HG03159 (cell line): Measurements from ENCODE around the gene TTC31.
"Not testable (repeated sequence)": the region's sequence is repeated elsewhere in the genome, so short reads cannot be mapped to it uniquely, and the experiment has no call there.

Experiments
- ATAC-seq: cut with Tn5 transposase; IDR thresholded peaks from one replicate; pipeline ENCODE4 v1.9.1; 2021; ENCODE audit warnings: mild to moderate bottlenecking, moderate library complexity; ENCODE audit not compliant: unreplicated experiment

TTC31 gene

DNA sequence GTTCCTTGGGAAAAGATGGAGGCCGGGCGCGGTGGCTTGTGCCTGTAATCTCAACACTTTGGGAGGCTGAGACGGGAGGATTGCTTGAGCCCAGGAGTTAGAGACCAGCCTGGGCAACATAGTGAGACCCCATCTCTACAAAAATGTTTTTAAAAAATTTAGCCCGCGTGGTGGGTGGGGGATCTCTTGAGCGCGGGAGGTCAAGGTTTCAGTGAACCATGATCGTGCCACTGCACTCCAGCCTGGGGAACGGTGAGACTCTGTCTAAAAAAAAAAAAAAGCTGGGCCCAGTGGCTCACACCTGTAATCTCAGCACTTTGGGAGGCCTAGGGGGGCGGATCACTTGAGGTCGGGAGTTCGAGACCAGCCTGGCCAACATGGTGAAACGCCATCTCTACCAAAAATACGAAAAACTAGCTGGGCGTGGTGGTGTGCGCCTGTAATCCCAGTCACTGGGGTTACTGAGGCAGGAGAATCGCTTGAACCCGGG lies 839 bp downstream of the TTC31 start:
- ATAC-seq, result not testable (repeated sequence)

DNA sequence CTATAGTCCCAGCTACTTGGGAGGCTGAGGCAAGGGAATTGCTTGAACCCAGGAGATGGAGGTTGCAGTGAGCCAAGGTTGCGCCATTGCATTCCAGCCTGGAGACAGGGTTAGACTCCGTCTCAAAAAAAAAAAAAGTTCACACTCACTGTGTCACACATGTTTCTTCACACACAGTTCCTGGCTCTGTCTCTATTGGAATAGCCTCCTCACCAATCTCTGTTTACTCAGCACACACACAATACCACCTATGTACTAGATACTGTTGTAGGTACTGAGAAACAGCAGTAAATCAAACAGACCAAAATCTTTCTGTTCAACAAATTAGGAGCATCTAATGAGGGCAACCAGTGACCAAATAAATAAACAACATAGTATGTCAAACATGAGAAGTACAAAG lies 3.3 kb downstream of the TTC31 start:
- no peak for ATAC-seq

DNA sequence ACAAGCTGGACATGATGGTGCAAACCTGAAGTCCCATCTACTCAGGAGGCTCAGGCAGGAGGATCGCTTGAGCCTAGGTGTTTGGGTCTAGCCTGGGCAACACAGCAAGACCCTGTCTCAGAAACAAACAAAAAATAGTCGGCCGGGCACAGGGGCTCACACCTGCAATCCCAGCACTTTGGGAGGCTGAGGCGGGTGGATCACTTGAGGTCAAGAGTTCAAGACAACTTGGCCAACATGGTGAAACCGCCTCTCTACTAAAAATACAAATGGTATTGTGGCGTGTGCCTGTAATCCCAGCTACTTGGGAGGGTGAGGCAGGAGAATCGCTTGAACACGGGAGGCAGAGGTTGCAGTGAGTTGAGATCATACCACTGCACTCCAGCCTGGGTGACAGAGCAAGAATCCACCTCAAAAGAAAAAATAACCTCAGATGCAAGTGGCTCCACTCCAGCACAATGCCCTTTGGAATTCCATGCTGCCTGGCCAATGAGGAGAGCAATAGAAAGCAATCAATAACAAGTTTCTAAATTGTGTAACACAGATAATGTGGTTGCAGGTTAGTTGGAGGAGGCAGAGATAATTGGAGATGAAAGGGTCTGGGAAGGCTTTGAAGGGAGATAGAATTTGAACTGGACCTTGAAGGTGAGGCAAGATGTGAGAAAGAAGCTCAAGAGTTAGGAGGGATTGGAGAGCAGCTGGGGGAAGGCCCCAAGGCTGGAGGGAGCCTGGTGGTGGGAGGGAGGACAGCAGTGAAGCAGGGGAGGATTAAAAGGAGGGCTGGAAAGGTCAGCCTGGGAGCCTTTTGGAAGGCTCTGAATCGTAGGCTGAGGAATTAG lies 6.0 kb downstream of the TTC31 start:
- ATAC-seq, result no peak

DNA sequence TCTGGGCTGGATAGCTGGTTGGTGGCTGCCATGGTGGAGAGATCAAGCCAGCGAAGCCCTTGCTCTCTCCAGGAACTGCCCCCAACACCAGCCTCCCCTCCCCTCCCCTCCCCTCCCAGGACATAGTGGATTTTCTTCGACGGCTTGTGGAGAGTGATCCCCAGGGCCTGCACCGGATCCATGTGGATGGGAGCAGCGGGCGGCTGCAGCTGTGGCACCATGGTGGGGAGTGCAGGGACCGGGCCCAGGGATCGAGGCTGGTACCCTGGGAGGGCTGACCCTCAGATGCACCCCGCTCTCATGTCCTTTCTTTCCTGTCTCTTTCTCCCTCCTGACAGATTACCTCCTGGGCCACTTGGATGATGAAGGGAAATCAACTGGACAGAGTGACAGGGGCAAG lies 7.0 kb downstream of the TTC31 start:
- ATAC-seq, result no peak

DNA sequence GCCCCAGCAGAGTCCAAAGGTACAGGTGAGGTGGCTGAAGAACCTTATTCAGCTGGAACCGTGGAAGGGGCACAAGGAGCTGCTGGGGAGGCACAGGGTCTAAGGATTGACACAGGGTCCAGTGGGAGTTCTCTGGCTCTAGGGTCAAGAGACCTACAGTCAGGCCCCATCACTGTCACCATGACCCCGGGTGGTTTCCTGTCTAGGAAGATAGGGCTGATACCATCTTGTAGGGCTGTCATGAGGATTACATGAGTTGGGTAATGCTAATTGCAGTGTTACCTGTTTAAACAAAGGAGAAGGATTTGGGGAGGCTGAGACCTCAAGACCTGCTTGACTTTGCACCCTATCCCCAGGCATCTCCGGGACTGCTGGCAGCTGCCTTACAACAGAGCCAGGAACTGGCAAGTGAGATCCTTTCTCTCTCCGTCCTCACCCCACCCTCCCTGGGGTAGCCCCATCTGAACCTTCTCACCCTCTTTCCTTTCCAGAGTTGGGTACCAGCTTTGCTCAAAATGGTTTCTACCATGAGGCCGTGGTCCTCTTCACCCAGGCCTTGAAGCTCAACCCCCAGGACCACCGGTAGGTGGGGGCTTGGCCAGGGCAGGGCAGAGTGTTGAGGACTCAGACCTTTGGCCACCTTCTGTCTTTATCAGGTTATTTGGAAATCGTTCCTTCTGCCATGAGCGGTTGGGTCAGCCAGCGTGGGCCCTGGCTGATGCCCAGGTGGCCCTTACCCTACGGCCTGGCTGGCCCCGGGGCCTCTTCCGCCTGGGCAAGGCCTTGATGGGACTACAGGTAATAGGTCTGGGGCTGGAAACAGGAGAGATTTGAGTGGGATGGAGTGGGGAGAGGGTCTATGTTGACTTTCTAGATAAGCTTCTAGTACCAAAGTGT lies 9.0 kb downstream of the TTC31 start:
- ATAC-seq, result no peak

DNA sequence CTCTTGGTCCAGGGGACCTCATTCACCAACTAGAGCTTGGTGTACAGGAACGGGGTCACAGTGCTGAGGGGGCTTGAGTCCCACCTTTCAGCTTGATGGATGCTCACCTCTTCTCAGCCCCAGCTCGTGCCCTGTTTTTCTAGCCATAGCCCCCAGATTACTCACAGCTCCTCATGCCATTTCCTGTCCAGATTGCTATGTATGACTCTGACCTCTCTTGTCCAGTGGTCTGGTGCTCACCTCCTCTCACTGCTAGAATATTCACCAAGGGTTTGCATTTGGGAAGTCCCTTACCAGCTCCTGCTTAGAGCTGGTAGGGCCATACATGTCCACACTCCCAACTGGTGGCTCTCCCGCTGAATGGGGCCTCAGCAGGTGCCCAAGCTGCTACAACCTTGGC lies 10.7 kb downstream of the TTC31 start:
- ATAC-seq, result no peak

DNA sequence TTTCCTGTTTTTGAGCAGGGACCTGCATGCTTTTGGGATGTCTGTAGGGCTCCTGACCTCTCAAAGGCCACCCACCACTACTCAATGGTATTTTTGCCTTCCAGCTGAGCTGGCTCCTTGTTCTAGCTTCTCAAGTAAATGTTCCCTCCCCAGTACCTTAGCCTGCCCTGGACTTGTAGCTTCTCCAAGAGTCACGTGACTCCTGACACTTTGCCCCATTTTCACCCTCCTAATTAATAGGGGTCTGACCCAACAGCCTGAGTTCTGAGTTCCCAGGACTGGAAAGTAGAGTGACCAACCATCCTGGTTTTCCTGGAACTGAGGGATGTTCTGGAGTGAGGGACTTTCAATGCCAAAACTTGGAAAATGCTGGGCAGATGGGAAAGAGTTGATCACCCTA lies 12.6 kb downstream of the TTC31 start:
- ATAC-seq, result no peak

DNA sequence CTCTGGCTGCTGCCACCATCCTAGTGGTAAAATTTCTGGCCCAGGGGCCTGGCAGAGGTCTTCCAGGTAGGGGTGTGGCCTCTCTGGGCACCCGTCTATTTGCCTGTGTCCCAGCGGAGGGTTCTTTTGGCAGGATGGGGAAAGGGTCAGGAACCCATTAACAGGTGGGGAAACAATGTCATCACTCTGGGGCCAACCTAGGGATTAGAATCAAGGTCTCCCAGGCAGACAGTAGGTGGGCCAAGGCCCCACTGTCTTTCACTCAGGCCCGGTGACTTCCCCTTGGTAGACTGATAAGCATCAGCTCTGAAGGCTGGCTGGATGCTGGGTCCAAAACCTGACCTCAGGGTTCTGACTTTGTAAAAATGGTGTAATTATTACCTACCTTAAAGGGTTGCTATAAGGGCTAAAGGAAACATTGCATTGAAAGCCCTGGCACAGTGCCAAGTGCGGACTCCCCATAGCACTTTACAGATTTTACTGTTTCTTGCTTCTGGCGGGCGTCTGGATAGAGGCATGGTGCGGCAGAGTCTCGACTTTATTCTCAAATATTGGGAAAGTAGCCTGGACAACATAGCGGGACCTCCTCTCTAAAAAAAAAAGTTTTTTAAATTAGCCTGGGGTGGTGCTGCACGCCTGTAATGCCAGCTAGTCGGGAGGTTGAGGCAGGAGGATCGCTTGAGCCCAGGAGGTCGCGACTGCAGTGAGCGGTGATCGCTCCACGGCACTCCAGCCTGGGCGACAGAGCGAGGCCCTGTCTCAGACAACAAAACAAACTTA lies 14.3 kb downstream of the TTC31 start:
- ATAC-seq, result no peak

DNA sequence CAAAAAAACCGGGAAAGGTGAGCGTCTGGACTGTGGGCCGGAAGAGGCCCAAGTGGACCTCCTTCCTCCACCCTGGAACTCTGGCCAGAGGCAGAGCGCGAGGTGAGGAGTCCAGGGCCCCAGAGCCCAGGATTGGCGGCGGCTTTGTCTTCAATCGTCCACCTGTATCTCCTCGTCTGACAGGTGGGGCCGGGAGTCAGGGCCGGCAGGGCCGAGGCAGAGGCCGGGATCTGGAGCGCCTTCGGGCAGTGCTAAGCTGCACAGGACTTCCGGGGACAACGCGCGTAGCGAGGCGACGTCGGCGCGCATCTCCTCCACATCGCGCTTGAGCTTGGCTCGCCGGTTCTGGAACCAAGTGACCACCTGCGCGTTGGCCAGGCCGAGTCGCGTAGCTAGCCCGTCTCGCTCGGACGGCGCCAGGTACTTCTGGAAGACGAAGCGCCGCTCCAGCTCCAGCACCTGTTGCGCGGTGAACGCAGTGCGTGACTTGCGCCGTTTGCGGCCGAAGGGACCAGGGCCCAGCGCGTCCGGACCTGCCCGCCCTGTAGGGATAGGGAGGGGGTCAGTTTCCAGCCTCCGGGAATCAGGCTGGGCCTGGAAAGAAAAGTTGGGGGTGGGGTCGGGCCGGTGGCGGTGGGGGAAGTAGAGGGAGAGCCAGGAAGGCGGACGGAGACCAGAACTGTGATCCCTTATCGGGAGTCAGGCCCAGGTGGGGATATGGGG lies 15.1 kb downstream of the TTC31 start:
- no peak for ATAC-seq

DNA sequence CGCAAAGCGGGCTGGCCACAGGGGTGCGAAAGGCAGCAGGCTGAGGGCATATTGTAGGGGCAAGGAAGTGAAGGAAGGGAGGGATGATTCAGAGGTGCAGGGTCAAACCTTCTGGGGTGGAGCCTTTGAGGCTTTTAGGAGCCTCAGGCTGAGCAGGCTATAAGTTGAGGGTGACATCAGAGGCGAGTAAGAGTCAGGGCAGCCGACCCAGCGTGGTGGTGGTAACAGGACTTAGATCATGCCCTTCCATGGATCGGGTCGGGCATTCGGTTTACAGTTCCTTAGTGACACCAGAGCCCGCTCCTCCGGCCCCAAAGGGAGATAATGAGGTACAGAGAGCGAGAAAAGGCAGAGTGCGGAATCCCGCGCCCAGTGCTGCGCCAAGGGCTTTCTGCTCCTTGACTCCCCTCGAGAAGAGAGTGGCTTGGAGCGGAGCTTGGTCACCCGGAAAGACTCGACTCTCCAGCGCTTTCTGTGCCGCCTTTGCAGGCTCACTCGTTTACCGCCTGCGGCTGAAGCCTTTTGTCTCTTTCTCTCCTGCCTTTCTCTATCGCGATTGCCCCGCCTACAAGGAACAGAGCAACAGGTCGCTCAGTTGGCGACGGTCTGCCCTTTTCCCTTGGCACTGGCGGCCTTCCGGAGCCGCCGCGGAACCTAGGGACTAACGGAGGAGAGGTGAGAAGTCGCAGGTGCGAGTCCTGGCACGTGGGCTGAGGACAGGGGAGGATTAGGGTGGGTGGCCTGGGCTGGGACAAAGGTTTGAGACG lies 15.8 kb downstream of the TTC31 start:
- ATAC-seq, result no peak

DNA sequence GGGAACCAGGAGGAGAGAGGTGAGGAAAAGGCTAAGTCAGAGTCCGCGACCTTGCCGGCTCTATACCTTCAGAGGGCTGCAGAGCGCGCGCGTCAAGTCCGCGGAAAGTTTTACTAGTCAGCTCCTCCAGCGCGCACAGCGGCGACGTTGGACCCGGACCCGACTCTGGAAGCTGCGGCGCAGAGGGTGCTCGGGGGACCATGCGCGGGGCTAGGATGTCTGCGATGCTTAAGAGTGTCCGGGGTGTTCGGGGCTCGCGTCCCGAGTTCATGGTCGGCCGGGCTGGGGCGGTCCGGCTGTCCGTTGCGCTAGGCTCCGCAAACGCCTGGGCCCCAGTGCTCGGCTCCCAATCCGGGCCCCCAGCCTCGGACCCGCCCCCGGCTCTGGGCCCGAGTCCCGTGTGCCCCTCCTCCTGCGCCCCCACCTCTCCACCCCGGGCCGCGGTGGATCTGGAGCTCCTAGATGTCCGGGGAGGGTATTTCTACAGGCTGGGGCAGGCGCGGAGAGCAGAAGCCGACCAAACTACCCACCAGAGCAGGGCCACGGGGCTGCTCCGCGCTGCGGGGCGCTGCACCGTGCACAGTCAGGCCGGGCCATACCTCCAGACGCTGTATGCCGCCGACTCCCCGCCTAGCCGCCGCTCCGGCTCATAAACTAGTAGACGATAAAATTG lies 16.5 kb downstream of the TTC31 start, which contains the start of gene LBX2:
LBX2 (minus strand) TSS at position 337 of the 673 bp plus-strand sequence; CDS start at position 271, 66 bp downstream.
- ATAC-seq, result no peak

DNA sequence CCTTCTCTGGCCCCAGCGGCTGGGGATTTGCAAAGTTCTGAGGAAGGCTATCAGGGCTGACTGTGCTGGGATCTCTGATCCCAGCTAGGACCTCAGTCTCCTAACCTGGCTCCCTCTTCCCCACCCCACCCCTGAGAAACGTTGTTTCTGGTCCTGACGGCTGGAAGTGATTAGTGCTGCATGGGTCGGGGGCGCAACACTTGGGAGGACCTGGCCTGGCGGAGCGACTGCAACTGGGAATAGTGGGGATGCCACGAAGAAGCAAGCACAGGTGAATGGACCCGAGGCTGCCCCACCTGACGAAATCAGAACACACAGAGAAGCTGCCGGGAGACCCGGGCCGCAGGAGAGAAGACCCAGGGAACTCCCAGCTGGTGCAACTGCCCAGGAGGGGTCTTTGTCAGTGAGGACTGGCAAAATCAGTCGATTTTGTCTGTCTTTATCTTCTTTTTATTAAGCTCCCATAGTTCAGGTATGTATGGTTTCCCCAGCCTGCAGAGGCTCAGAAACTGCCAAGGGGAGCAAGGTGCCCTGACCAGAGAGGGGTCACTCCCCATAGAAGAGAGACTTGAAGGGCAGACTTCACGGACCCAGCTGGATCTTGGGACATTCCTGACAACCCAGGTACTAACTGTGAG lies 17.2 kb downstream of the TTC31 start:
- ATAC-seq, result no peak

DNA sequence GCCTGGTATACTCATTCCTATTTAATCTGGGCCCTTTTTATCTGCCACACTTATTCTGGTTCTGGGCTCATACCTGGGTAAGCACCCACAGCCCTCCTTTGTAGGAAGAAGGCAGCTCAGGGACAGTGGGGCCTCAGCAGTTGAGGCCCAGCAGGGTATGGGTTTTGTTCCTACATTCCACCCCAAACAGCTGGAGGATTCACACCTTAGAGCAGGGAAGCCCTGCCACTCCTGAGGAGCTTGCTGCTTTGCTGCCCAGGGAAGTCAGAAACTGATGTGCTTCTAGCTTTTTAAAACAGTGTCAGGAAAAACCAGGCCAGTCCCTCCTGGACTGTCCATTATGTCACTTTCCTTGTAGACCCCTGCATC lies 17.7 kb downstream of the TTC31 start:
- ATAC-seq, result no peak

DNA sequence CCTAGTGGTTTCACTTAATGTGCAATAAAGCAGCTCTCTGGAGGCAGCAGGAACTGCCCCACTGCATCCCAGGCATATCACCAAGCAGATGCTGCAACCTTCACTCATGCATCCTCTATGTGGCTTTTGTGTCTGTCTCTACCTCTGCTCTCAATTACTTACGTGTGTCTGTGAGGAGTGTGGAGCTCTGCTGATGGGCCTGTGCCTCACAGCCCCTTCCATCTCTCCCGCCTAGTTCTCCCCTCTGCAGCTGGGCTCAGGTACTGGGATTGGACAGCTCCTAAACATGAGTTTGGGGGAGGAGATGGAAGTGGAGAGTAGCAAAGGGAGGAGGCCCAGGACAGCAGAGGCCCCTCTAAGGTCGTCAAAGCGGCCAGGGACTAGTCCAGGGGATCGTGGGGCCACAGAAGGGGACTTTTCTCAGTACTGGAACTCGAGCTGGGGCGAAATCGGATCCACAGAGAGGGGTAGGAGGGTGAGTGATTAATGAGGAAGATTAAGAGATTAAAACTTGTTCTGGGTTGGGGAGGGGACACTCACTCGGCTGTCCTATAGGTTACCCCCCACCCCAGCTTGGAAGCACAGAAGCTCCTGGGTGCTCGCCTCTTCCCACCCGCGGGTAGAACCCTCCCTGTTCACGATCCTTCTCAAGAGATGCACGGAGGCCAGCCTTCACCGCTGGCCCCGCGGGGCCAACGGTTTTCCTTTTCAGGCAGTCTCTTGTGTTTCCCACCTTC lies 18.6 kb downstream of the TTC31 start:
- ATAC-seq, result no peak

DNA sequence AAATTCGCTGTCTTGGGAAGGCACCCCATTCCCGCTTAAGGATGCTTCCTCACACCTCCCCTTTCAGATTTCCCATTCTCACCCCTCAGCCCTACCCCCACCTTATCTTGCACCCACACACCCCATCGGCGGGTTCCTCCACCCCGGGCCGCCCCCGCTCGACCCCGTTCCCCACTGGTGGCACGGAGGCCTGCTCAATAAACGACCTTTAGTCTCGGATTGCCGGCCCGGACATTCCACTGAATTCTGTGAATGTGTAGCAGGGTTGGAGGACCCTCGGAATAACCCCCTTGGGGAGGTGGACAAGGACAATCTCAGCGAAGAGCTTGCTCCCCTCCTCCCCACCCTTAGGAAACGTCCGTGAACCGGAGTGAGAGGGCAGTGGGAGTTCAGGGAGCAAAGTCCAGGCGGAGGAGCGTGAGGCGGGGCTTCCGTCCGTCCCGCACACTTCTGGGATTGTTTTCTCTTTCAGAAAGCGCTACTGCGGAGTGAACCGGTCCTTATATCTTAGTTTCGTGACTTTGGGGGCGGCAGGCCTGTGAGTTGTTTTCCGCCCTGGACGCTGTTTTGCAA lies 19.4 kb downstream of the TTC31 start:
- no peak for ATAC-seq

DNA sequence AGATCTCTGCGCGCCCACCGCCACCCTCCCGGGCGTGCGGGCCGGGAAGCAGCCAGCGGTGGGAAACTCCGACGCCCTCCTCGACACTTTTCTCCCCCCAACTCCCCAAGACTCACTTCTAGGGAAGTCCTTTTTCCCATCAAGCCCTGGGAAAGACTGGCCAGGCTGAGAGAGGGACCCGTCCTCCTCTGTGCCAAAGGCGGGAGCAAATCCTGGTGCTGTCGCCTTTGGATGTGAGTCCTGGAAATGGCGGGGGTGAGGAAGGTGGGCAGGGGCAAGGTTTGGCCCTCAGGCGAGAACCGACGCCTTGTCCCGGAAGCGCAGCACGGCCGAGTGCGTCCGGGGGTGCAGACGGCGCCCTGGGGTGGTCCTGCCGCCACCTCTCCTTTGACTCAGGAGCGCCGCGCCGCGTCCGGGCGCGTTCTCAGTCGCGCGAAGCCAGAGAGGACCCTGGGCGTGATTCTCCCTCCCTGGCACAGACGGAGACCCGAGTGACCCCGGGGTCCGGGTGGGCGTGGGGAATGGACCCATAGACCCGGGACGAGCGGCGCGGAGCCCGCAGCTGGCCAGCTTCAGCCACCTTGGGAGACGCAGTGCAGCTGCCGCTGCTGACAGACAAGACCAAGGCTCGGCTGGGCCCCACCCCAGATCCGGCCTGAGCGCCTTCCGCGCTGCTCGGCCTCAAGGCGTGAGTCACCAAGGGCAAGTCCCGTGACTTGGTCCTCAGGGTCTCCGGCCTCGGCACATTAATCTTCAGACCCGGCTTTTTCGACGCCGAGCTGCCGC lies 20.0 kb downstream of the TTC31 start:
- peak; percentile 34 for ATAC-seq
